ENCODE measurements around the gene PCDH19. TPM values are rescaled to one million over a fixed set of nuclear protein-coding genes. Genes with fewer than 3 reads are reported as not detected.

PCDH19 gene
- polyA plus RNA-seq, 2 of the 4 experiments (the other 2 are of a cell fraction): 0.01 to 0.03 TPM

- Histone ChIP-seq H3K4me2 (no peak overlapping the region), H3K4me3 (no peak overlapping the region), H3K9me3 (no peaks in the 10 kb centered on the region), H3K27ac (no peak overlapping the region), H3K4me1 (no peaks in the 10 kb centered on the region)
- no peak for TF ChIP-seq NR3C1 (IDR thresholded peaks at IDR 0.05)
- TF ChIP-seq HEYL (CRISPR knock-in tag; IDR thresholded peaks at IDR 0.05): no peak
- no peak for TF ChIP-seq RFX5 (IDR thresholded peaks at IDR 0.05)
- TF ChIP-seq ZC3H11A (IDR thresholded peaks at IDR 0.05): no peak
- TF ChIP-seq REST (IDR thresholded peaks at IDR 0.05): no peak
- no peak for TF ChIP-seq E2F6 (IDR thresholded peaks at IDR 0.05; ENCODE audit: borderline replicate concordance, low read depth)
- TF ChIP-seq RNF2 (IDR thresholded peaks at IDR 0.05; ENCODE audit: borderline replicate concordance, low read depth): no peak
- no peak for TF ChIP-seq CEBPB (IDR thresholded peaks at IDR 0.05)
- no peak for TF ChIP-seq BCL3 (IDR thresholded peaks at IDR 0.05)
- no peak for TF ChIP-seq POLR2A (IDR thresholded peaks at IDR 0.05; ENCODE audit: low read length)
- no peak for TF ChIP-seq ESRRA (IDR thresholded peaks at IDR 0.05; ENCODE audit: borderline replicate concordance, low read length)
- no peak for TF ChIP-seq GATA3 (IDR thresholded peaks at IDR 0.05; ENCODE audit: borderline replicate concordance)
- no peak for TF ChIP-seq SMC3 (IDR thresholded peaks at IDR 0.05)
- TF ChIP-seq MYC (IDR thresholded peaks at IDR 0.05; ENCODE audit: borderline replicate concordance, low read length): no peak
- TF ChIP-seq BHLHE40 (IDR thresholded peaks at IDR 0.05; ENCODE audit: low read depth, low read length): no peak
- TF ChIP-seq CBX8 (IDR thresholded peaks at IDR 0.05): no peak
- no peak for TF ChIP-seq FOSB (CRISPR knock-in tag; IDR thresholded peaks at IDR 0.05)
- no peak for TF ChIP-seq PHF8 (IDR thresholded peaks at IDR 0.05; ENCODE audit: borderline replicate concordance, low read depth)
- CTCF ChIA-PET: no interaction called here
- FAIRE-seq: no peak
- no peak for ATAC-seq
- 3% methylated on average over 3 of the region's 3 CpGs for WGBS (ENCODE audit: missing lambda C conversion rate)
- DNase-seq (ENCODE audit: low read depth in 1 of 2, low spot score in 1 of 2): no peak
- POLR2A ChIA-PET: no interaction called here
Measured at GRCh38 chrX:100274916-100275315, 135.2 kb downstream of the PCDH19 start.

GRCh38 chrX:100265179-100265578, 144.9 kb downstream of the PCDH19 start:
- no peak overlapping the region for H3K4me2 ChIP-seq
- H3K4me1 ChIP-seq: no peaks in the 10 kb centered on the region
- H3K9me3 ChIP-seq: no peaks in the 10 kb centered on the region
- CTCF ChIA-PET: no interaction called here
- TF ChIP-seq RAD21 (conservative IDR thresholded peaks at IDR 0.05 in 1 of 2, IDR thresholded peaks at IDR 0.05 in 1 of 2) (no peak), HOXB13 (CRISPR knock-in tag; IDR thresholded peaks at IDR 0.05; ENCODE audit: low read depth) (no peak), NR3C1 (IDR thresholded peaks at IDR 0.05) (no peak), HES2 (IDR thresholded peaks at IDR 0.05) (no peak), POLR2AphosphoS2 (conservative IDR thresholded peaks at IDR 0.05; ENCODE audit: low read length) (no peak), REST (IDR thresholded peaks at IDR 0.05) (no peak), FOSB (CRISPR knock-in tag; IDR thresholded peaks at IDR 0.05) (no peak), RARB (CRISPR knock-in tag; IDR thresholded peaks at IDR 0.05) (no peak), KDM5A (IDR thresholded peaks at IDR 0.05) (no peak)
- H3K27ac ChIP-seq: no peak overlapping the region
- no peak overlapping the region for H3K4me3 ChIP-seq
- POLR2A ChIA-PET: no interaction called here
- no peak for ATAC-seq
- no peak for DNase-seq (ENCODE audit: low read depth in 1 of 2, low spot score in 1 of 2)
- no peak for FAIRE-seq
